Right kidney (tissue), 9 donors: ENCODE data around the gene PZP.
"Not testable (repeated sequence)": the region's sequence is repeated elsewhere in the genome, so short reads cannot be mapped to it uniquely, and the experiment has no call there.

Experiments
- DNase-seq: peaks from one replicate; pipeline ENCODE4 v3.0.0-alpha.2; 2016
- long read RNA-seq, 8 donors: transcript quantifications; one replicate each; lab custom pipeline, GENCODE V29; 2026

PZP gene
- long read RNA-seq, donor 1, result 0 reads
- long read RNA-seq, donor 2, result 0 reads
- long read RNA-seq, donor 3, result 0 reads
- long read RNA-seq, donor 4, result 0 reads
- long read RNA-seq, donor 5, result 0 reads
- long read RNA-seq, donor 6, result 0 reads
- long read RNA-seq, donor 7, result 0 reads
- long read RNA-seq, donor 8, result 0 reads

GRCh38 chr12:9208229-9208628 lies at the start of gene PZP:
Gene PZP, minus strand, starts transcription at chr12:9208395. Its CDS starts 54 bp downstream, at chr12:9208341.
- no peak for DNase-seq

- DNase-seq, result no peak
Measured at GRCh38 chr12:9256758-9257405, 48.7 kb upstream of the PZP start.

DNA sequence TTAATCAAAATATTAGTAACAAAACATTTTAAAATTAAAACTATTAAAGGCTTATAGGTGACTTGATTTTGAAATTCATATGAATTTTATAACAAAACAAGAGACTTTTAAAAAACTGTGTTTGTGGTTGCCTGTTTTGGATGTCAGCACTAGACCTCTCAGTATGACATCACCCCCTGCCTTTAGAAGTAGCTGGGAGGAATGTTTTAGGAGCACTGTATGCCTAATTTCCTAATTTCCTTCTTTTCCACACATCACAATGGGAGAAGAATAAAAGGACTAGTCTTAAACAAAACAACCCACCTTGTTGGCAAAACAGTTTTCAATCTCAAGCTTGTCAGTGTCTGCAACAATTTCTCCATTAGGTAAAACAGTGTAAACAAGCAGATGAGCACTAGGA lies 48.1 kb upstream of the PZP start:
- DNase-seq, result no peak

GRCh38 chr12:9255837-9256236 lies 47.6 kb upstream of the PZP start:
- DNase-seq, result no peak

GRCh38 chr12:9253464-9253863 lies 45.3 kb upstream of the PZP start:
- DNase-seq, result no peak

GRCh38 chr12:9252791-9253190 lies 44.6 kb upstream of the PZP start:
- DNase-seq, result not testable (repeated sequence)

DNA sequence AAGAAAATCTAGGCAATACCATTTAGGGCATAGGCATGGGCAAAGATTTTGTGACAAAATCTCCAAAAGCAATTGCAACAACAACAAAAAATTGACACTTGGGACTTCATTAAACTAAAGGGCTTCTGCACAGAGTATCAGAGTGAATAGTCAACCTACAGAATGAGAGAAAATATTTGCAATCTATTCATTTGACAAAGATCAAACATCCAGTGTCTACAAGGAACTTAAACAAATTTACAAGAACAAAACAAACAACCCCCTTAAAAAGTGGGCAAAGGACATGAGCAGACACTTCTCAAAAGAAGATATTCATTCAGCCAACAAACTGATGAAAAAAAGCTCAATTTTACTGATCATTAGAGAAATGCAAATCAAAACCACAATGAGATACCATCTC lies 44.1 kb upstream of the PZP start:
- DNase-seq, result no peak

- DNase-seq, result no peak
Measured at GRCh38 chr12:9248435-9248834, 40.2 kb upstream of the PZP start.

GRCh38 chr12:9244894-9245293 lies 36.7 kb upstream of the PZP start:
- DNase-seq, result no peak

GRCh38 chr12:9243999-9244649 lies 35.9 kb upstream of the PZP start:
- no peak for DNase-seq

- no peak for DNase-seq
Measured at GRCh38 chr12:9241301-9241700, 33.1 kb upstream of the PZP start.

DNA sequence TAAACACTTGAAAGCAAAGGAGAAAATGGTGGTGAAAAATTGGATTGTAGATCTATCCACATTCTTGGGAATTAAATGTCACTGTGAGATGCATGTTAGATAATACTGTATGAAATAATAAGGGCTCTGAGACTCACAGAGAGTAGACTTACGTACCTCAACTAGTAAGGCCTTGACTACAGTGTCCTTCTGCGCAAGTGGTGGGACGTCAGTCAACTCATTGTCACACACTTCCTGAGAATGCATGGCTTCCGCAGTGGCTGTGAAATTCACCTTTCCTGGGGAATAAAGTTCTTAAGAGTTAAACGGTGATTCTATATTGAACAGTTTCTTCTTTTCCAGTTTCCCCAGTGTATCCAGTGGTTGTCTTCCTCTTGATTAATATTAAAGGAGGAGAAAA lies 32.6 kb upstream of the PZP start:
- no peak for DNase-seq

GRCh38 chr12:9240004-9240635 lies 31.9 kb upstream of the PZP start:
- DNase-seq, result peak; percentile 48

GRCh38 chr12:9237286-9237685 lies 29.1 kb upstream of the PZP start:
- DNase-seq, result no peak

DNA sequence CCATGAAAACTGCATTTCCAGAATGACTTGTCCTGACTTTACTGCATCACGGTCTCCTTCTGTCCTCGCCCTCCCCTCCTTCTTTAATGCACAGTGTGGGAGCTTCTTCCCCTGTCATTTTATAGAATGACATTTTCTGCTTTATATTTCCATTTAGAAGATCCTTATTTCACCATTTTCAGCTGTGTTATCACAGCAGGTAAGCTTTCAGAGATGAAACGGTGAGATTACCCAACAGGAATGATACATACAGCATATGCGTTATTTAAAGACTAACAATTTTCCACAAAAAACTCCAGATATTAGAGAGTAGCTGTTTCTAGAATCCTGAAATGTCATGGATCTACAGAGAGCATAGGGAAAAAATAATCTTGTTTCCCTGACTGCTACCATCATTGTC lies 27.3 kb upstream of the PZP start:
- no peak for DNase-seq

DNA sequence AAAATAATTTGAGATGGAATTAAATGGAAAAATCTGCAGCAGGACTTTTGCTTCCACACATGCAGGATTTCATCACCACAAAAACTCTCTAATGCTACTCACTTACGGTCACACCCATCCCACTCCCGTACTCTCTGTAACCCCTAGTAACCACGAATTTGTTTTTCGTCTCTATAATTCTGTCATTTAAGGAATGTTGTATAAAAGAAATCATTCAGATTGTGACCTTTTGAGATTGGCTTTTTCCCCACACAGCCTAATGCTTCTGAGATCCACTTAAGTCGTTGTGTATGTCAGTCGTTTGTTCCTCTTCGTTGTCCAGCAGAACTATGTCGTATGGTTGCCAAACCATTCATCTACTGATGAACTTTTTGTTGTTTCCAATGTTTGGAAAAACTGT lies 19.8 kb upstream of the PZP start:
- no peak for DNase-seq

GRCh38 chr12:9223830-9224229 lies 15.6 kb upstream of the PZP start:
- DNase-seq, result no peak

DNA sequence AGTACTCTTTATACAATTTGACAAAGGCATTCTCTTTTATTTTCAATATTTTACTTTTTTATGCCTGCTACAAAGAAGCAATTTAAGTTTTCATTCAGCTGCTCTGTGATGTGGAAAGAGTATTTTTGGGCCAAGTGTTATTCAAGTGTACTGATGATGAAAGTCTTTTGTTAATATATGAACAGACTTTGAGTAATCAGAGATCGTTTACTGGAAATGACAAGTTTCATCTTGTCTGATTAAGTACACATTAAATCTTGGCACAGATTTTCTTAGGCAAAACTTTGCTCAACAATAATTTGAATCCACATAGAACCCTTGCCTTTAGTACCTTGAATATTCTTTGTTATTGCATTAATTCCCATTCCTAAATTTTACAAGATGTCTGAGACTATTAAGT lies 13.3 kb upstream of the PZP start:
- DNase-seq, result no peak

GRCh38 chr12:9221011-9221410 lies 12.8 kb upstream of the PZP start:
- not testable (repeated sequence) for DNase-seq

DNA sequence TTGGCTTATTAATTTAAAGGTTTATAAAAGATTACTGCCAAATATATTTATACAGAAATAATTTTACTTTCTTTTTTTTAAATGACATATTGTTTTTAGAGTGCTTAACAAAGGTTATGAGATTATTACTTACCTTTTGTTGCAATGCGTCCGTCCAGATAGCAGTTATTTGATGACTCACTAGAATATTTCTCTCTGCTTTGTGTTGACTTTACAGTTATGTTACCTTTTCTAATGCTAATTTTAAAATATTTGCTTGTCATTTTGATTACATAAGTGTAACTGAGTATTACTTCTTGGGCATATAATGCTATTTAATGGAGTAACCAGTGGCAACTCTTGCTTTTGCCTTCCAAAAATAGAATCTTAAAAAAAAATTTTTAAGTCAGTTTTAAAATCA lies 6.3 kb upstream of the PZP start:
- DNase-seq, result no peak

- DNase-seq, result no peak
Measured at GRCh38 chr12:9211687-9212086, 3.5 kb upstream of the PZP start.

- no peak for DNase-seq
Measured at GRCh38 chr12:9204380-9204779, 3.8 kb downstream of the PZP start.

GRCh38 chr12:9198012-9198411 lies 10.2 kb downstream of the PZP start:
- no peak for DNase-seq

DNA sequence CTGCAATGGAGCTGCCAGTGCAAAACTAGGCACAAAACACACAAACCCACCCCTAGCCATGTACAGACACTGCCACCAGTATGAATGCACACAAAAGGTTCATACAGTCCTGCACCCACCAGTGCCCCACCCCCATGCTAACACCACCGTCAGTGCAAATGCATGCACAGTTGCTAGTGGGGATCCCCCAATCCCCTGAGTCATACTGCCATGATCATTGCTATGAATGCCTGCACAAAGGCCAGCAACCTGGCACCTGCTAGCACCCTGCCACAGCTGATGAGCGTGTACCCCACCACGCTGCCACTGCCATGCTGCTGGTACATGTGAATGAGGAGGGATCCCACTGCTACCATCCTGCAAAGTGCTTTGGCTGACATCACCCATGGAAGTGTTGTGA lies 23.9 kb downstream of the PZP start:
- no peak for DNase-seq
